HL-60 (cell line): ENCODE measurements around the gene CPT1B.
"Not testable (repeated sequence)": the region's sequence is repeated elsewhere in the genome, so short reads cannot be mapped to it uniquely, and the experiment has no call there.

ENCODE experiments used
- DNase-seq, 2 experiments: peaks; one replicate each; pipeline ENCODE4 v3.0.0-alpha.2; 2010 to 2020; ENCODE audit warnings: low read depth in 1 of 2, low spot score in 1 of 2
- H3K27ac ChIP-seq: fragments of 250-450 bp; sonication (Bioruptor Pico); replicated peaks from 2 replicates; pipeline ENCODE4 v1.5.1; 2020; ENCODE audit warnings: mild to moderate bottlenecking, moderate library complexity
- H3K27me3 ChIP-seq: fragments of 250-450 bp; sonication (Bioruptor Pico); 2 replicates; pipeline ENCODE4 v1.5.1; 2021; ENCODE audit warnings: mild to moderate bottlenecking, moderate library complexity; ENCODE audit not compliant: insufficient read depth, poor library complexity, severe bottlenecking
- H3K4me3 ChIP-seq: replicated peaks from 2 replicates; pipeline ENCODE4 v1.5.1; 2011; ENCODE audit warnings: mild to moderate bottlenecking, control low read depth, low read length; ENCODE audit not compliant: insufficient read depth
- CTCF ChIP-seq: IDR thresholded peaks from one replicate; pipeline ENCODE4 v1.5.1; 2011; ENCODE audit warnings: low read length, control low read depth, inconsistent platforms; ENCODE audit not compliant: insufficient read depth
- GABPA ChIP-seq: IDR thresholded peaks from 2 replicates; pipeline ENCODE4 v1.6.1; 2012; ENCODE audit warnings: low read depth
- POLR2AphosphoS5 ChIP-seq: IDR thresholded peaks from 2 replicates; pipeline ENCODE4 v1.6.1; 2012; ENCODE audit warnings: low read depth
- REST ChIP-seq: IDR thresholded peaks from 2 replicates; pipeline ENCODE4 v1.6.1; 2012; ENCODE audit warnings: low read depth; ENCODE audit not compliant: insufficient replicate concordance
- SPI1 ChIP-seq: IDR thresholded peaks from 2 replicates; pipeline ENCODE4 v1.6.1; 2012; ENCODE audit warnings: low read depth, mild to moderate bottlenecking, borderline replicate concordance

Gene CPT1B

GRCh38 chr22:50520826-50521453 lies 57.3 kb downstream of the CPT1B start:
- Histone ChIP-seq H3K27me3 (no peaks in the 10 kb centered on the region), H3K4me3 (no peak overlapping the region), H3K27ac (no peak overlapping the region)
- DNase-seq = no peak
- TF ChIP-seq SPI1 = no peak
- TF ChIP-seq POLR2AphosphoS5 = no peak
- TF ChIP-seq CTCF = no peak
- TF ChIP-seq REST = no peak
- TF ChIP-seq GABPA = no peak

GRCh38 chr22:50520184-50520583 lies 58.0 kb downstream of the CPT1B start:
- H3K4me3 ChIP-seq, H3K27me3 ChIP-seq, H3K27ac ChIP-seq, DNase-seq: not testable (repeated sequence)

- Histone ChIP-seq H3K27me3 (no peaks in the 10 kb centered on the region), H3K27ac (no peak overlapping the region), H3K4me3 (no peak overlapping the region)
- TF ChIP-seq POLR2AphosphoS5 (no peak), GABPA (no peak), CTCF (no peak), REST (no peak), SPI1 (no peak)
- DNase-seq = no peak
Observed at GRCh38 chr22:50519151-50519550, 59.1 kb downstream of the CPT1B start.
